ENCODE data around the gene MICU1.

GRCh38 chr10:72375173-72375572, 250.7 kb downstream of the MICU1 start:
- TF ChIP-seq, protein P1, sequence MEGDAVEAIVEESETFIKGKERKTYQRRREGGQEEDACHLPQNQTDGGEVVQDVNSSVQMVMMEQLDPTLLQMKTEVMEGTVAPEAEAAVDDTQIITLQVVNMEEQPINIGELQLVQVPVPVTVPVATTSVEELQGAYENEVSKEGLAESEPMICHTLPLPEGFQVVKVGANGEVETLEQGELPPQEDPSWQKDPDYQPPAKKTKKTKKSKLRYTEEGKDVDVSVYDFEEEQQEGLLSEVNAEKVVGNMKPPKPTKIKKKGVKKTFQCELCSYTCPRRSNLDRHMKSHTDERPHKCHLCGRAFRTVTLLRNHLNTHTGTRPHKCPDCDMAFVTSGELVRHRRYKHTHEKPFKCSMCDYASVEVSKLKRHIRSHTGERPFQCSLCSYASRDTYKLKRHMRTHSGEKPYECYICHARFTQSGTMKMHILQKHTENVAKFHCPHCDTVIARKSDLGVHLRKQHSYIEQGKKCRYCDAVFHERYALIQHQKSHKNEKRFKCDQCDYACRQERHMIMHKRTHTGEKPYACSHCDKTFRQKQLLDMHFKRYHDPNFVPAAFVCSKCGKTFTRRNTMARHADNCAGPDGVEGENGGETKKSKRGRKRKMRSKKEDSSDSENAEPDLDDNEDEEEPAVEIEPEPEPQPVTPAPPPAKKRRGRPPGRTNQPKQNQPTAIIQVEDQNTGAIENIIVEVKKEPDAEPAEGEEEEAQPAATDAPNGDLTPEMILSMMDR (IDR thresholded peaks at IDR 0.05), result no peak
- TF ChIP-seq POLR2A (IDR thresholded peaks at IDR 0.05), result no peak
